Measurements from ENCODE around the gene SINHCAF.
"Not testable (repeated sequence)": the region's sequence is repeated elsewhere in the genome, so short reads cannot be mapped to it uniquely, and the experiment has no call there.

The SINHCAF gene

DNA sequence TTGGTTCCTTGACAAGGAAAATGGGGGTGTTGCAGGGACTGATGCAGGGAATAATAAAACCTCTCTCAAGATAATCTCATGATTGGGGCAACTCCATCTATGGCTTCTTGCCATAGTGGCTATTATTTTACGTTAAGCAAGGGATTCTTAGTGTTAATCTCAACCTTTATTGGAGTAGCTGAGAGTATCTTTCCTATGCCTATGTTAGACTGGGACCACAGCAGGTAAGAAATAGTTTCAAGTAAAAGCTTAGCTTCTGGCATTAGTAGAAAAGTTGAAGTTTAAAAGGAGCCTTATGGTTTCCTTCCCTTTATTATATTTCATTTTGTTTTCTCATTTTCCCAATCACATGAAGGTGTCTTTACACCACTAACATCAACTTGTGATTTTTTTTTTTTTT, 16.7 kb downstream of the SINHCAF start:
- DNase-seq (ENCODE audit: low read depth in 2 of 2): no peak

DNA sequence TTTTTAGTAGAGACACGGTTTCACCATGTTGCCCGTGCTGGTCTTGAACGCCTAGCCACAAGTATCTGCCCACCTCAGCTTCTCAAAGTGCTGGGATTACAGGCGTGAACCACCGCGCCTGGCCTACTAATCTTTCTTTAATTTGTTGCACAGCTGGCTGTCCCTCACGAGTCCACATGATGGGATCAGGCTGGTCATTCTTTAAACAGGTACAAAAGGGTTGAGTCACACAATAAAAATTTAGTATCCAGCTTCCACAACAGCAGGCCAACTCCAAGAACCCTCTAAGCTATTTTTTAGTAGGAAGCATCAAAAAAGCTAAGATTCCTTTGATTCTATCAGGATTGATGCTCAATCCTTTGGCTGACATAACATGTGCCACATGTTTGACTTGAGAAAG, 17.8 kb downstream of the SINHCAF start:
- no peak for DNase-seq (ENCODE audit: low read depth in 2 of 2)

DNA sequence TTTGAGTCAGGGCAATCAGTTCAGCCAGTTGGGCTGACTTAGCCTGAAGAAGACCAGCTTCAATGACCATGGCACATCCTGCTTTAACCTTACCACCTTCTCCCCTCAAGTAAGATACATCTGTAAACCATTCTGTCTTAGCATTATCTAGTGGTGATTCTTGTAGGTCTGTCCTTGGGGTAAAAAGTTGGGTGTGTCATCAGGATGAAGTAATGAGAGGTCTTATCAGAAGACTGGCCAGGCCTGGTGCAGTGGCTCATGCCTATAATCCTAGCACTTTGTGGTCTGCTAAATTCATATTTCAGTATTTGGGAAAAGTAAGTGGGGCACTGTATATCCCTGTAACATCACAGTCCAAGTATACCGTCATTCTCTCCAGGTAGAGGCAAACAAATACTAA, 19.1 kb downstream of the SINHCAF start:
- no peak for DNase-seq (ENCODE audit: low read depth in 2 of 2)

DNA sequence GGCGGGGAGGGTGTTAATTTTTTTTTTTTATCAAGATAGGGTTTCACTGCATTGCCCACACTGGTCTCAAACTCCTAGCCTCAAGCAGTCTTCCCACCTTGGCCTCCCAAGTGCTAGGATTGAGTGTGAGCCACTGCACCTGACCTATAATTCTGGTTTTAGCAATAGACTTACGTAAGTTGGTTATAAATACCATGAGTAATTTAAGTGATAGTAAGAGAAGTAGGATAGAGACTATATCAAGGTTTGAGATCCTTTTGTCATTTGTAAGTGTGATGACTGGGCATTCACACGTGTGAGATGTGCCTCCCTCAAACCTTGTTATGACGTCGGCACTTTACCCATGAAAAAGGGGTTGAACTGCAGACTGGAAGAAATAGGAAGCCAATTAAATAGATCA, 22.5 kb downstream of the SINHCAF start:
- DNase-seq (ENCODE audit: low read depth in 2 of 2): no peak

DNA sequence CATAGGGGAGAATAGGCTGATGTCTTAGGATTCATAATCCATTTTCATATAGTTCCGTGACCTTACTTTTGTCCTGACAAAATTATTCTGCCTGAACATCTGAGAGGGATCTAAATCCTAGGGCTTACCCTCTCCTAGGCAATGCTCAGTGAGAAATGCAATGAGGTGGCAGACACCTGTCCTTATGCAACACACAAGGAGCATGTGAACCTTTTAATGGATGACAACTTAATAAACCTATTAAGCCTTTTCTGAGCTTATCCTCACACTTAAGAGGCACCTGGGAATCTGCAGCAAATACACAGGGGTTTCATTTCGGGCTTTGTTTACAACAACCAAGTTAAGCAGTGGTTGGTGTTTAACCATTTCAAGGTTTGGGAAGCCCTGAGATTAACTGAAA, 24.6 kb downstream of the SINHCAF start:
- DNase-seq (ENCODE audit: low read depth in 2 of 2): no peak

DNA sequence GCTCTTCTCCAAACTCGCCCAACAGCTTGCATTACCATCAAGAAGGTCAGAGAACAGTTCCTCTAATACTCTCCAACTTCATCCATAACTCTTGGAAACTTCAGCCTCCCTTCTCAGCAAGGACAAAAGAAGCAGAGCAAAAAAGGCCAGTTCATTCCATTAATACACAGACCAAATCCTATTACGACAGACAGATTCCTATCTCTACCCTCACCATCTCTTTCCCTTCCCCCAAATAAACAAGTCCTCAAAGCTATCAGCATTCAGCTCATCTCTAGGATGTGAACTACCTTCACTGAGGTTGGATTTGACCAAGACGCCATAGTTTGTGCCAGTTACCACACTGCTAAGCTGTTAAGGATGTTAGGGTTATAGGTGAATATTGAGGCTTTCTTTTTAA, 25.2 kb downstream of the SINHCAF start:
- DNase-seq (ENCODE audit: low read depth in 2 of 2): no peak

DNA sequence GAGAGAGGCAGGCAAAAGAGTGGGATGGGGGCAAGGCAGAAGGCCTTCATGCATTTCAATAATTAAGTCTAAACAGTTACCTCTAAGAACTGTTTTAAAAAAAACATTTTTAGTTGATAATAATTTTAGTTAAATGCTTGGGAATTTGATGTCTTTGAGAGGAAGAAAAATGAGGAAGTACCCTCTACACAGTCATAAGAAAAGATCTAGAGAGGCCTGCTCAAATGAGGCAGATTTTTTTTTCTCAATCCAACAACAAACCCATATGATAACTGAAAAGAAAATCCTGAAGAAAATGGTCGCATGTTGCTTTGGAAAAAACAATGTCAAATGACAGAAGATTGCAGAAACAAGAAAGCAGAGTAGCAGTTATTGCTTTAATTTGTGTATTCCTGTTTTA, 25.6 kb downstream of the SINHCAF start:
- DNase-seq (ENCODE audit: low read depth in 2 of 2): no peak

DNA sequence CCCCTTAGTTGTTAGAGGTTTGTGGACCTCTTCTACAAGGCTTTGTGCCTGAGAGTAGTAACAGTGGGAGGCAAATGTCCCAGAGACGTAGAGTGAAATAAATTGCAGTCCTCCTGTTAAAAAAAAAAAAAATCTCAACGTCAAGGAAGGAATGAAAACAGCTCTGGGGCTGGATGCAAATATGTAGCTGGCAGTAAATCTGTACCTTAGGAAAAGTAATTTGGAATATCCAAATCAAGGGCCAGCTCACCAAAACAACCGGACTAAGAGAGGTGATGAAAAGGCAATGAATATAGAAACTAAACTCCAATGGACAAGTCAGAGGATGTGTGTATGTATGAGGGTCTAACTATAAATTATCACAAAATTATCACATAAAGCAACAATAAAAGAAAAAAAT, 27.0 kb downstream of the SINHCAF start:
- DNase-seq (ENCODE audit: low read depth in 2 of 2): no peak

DNA sequence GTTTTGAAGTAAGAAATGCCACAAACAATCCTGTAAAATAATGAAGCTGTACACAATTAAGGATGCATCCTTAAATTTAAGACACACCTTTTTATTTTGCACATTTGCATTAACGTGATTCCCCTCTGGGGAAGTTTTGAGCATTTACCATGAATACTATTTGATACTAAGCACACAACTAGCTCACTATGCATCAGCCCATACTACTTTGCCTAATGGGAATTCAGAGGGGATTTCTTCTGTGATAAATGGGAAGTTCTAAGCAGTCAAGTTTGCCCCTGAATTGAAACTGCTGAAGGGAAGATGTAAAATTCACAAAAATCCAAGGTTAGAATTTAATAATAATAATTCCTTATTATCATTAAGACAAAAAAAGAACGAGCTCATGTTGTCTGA, 27.4 kb downstream of the SINHCAF start:
- no peak for DNase-seq (ENCODE audit: low read depth in 2 of 2)

DNA sequence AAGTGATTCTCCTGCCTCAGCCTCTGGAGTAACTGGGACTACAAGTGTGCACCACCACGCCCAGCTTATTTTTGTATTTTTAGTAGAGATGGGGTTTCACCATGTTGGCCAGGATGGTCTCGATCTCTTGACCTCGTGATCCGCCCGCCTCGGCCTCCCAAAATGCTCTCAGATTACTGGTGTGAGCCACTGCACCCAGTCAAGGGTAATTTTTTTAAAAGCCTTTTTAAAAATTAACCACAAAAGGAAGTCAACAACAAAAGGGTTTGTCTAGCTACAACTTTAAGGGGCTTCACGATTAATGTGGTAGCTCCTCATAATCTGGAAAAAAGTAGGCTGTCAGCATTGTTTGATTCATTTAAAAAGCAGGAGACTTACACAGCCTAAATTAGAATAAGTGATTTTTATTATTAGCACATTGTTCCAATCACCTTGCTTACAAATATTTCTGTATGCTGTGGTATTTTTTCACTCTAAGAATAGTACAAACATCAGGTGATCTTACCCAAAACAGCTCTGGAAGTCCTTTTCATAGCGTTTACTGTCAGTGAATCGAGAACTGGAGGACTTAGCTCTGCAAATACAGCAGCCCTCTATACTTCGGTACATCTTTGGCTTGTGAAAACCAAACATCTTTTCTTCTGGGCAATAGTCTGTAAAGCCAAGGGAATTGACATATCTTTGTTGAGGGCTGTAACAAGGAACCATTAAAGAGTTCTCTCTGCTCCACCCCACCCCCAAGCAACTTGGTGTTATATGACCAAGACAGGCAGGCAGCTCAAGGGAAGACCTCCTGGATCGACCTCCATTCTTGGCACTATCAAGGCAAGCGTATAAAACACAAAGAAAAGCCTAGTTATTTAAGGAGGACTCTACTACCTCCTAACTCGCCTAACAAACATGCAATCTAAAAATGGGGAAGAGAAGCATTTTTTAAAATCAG, 28.1 kb downstream of the SINHCAF start:
- no peak for DNase-seq (ENCODE audit: low read depth in 2 of 2)

DNA sequence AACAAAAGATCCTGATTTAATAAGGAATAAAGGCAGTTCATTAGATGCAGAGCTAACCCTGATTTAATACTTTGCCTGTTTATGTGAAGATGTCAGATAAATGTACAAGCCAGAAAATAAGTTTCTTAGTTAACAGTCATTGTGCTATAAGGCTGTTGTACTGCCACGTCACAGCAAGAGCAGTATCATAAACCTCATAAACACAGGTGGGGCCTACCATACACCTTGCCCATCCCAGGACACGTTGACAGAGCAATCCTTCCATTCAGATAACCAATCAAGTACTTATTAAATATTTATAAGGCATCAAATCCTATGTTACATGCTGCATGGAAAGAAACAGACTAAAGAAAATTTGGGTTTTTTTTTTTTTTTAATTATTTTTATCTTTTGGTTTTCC, 36.5 kb downstream of the SINHCAF start:
- DNase-seq (ENCODE audit: low read depth in 2 of 2): no peak

DNA sequence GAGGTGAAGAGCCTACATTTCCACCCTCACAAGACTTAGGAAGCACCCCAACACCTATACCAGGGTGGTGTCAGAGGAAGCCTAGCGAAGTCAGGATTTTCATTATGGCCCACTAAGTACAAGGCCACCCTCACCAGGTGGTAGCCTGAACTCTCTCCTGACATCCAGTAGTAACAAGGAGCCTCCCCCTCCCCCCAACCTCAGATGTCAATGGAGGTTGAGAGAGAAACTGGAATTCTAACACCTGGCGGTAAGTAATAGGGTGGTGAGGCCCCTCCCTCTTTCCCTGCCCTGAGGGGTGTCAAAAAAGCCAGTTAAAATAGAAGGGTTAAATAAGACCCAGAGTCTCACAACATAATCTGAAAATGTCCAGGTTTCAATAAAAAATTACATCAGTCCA, 37.6 kb downstream of the SINHCAF start:
- DNase-seq (ENCODE audit: low read depth in 2 of 2): no peak

DNA sequence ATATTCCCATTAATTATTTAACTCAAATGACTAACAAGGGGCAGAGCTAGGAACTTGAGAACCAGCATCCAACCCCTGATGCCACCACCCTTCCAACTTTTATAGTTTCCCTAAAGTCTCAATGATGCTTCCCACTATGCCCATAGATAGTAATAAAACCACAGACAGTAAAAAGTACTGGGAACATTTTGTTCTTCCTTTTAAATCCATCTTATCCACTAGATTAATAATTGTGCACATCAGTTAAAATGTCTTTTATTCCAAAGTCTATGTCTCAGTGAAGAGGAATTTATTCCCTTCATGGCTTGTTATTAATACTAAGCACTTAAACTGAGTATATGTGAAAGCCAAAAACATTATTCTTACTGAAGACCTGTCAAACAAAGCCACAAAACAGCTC, 45.8 kb downstream of the SINHCAF start:
- DNase-seq (ENCODE audit: low read depth in 2 of 2): no peak

DNA sequence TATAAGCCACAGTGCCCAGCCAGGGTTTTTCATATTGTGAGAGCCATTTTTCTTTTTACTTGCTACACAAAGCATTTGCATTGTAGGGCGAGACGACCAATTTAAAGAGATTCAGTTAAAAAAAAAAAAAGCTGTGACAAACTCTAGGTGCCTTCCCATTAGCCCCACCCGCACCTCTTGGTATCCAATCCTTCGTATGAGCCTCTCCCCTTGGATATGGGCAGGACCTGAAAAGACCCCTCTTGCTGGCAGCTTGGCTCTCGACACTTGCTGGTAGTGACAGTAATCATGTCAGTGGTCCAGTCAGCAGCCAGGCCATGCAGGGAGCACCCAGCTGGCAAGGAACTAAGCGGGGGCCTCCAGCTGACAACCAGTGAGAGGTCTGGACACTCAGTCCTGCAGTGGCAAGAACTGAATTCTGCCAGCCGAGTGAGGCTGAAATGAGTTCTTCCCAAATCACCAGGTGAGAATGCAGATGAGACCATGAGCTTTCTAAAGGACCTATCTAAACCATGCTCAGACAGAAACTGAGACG, 46.5 kb downstream of the SINHCAF start:
- DNase-seq (ENCODE audit: low read depth in 2 of 2): no peak

DNA sequence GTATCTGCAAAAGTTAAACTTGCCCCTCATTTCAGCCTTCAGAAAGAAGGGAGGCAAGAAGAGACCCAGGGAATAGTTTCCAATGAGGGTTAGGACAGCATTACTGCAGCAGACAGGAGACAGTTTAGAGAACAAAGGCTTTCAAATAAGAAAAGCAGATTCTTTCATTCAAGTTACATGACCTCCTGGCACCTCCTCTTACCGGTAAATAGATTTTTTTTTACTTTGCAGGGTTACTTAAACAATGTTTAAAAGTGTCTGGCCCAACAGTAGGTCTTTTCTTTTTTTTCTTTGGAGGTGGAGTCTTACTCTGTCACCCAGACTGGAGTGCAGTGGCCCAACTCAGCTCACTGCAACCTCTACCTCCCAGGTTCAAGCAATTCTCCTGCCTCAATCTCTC, 47.1 kb downstream of the SINHCAF start:
- no peak for DNase-seq (ENCODE audit: low read depth in 2 of 2)

DNA sequence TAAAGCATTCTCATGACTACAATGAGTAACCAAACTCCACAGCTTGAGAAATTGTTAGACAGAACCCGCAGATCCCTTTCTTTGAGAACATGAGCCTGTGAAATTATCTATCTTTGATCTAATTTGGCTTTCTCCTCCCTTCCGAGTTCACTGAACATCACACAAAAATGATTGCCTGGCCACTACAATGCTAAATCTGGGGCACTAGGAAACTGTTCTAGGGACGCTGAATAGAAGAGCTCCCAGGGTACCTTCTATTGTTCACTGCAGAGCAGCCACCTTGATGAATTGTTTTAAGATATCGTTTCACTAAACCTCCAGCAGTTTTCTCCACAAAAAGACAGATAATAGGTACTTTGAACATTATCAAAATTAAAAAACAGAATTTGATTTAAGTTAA, 47.5 kb downstream of the SINHCAF start:
- no peak for DNase-seq (ENCODE audit: low read depth in 2 of 2)

DNA sequence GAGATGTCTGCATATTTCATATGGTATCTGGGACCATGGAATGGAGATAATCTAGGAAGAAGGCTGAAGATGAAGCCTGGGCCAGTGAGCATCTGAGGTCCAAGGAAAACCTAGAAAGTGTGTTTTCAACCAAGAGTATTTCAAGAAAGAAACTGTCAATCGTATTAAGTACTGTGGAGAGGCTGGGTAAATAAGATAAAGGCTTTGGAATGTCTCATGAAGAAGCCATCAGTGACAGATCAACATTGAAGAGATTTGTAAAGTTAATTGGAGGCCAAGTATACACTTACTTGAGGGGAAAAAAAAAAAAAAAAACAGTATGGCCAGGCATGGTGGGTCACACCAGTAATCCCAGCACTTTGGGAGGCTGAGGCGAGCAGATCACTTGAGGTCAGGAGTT, 48.9 kb downstream of the SINHCAF start:
- DNase-seq (ENCODE audit: low read depth in 2 of 2): no peak

DNA sequence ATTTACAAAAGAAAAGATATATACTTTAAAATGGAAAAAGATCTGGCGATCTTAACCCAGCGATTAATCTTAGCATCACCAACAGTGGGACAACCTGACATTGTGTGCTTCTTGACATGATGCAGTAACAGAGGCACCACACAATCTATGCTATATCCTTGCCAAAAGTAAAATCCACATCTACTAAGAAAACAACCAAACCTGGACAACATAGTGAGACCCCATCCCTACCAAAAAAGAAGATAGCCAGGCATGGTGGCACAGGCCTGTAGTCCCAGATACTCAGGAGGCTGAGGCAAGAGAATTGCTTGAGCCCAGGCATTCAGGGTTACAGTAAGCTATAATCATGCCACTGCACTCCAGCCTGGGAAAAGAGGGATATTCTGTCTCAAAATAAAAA, 50.5 kb downstream of the SINHCAF start:
- no peak for DNase-seq (ENCODE audit: low read depth in 2 of 2)

DNA sequence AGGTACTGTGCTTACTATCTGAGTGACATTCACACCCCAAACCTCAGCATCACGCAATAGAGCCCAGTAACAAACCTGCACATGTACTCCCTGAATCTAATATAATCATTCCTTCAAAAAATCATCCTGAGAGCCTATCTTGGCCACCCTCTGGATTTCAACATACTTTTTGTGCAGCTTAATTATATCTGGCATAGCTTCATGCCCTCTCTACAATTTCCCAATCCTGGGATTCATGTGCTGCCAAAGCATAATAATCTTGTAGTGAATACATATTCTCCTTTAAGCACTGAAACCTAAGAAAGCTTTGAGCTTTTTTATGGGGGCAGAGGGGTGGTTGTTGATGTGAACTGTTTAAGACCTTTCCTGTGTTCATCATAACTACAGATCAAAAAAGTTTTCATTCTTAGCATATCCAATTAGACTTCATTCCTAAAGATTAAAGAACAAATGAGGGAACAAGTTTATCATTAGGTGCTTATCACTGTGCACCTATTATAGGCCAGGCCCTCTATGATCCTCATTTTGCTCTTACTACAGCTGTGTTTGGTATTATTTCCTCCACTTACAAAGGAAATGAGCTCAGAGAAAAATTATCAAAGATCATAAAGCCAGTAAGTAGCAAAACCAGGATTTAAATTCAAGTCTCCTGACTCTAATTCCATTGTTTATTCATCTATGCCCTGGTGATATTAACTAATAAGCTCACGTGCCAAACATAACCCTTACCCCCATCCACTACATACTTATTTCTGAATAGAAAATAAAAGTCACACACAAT, 51.2 kb downstream of the SINHCAF start:
- DNase-seq (ENCODE audit: low read depth in 2 of 2): no peak

DNA sequence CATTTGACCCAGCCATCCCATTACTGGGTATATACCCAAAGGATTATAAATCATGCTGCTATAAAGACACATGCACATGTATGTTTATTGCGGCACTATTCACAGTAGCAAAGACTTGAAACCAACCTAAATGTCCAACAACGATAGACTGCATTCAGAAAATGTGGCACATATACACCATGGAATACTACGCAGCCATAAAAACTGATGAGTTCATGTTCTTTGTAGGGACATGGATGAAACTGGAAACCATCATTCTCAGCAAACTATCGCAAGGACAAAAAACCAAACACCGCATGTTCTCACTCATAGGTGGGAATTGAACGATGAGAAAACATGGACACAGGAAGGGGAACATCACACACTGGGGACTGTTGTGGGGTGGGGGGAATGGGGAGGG, 52.2 kb downstream of the SINHCAF start:
- DNase-seq (ENCODE audit: low read depth in 2 of 2): not testable (repeated sequence)

DNA sequence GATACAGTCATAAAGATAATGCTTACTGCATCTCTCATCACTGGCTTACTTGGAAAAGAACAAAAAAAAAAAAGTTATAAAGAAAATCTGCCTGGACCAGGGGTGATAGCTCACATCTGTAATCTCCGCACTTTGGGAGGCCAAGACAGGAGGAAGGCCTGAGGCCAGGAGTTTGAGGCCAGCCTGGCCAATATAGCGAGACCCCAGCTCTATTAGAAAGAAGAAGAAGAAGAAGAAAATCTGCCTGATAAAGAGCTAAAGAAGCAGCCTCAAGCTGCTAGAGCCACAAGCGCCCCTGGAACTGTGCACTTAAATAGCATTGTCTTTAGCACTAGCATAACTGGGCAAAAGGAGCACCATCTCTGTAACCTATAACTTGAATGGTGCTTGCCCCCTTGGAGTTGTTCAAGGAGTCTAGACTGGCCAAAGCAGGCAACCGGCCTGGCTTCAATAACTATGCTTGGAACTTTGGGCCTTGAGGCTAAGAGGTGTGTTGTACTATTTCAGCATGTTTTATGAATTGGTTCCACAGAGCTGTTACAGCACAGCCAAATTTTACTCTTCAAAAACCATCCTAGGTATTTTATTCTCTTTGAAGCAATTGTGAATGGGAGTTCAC, 53.2 kb downstream of the SINHCAF start:
- no peak for DNase-seq (ENCODE audit: low read depth in 2 of 2)

DNA sequence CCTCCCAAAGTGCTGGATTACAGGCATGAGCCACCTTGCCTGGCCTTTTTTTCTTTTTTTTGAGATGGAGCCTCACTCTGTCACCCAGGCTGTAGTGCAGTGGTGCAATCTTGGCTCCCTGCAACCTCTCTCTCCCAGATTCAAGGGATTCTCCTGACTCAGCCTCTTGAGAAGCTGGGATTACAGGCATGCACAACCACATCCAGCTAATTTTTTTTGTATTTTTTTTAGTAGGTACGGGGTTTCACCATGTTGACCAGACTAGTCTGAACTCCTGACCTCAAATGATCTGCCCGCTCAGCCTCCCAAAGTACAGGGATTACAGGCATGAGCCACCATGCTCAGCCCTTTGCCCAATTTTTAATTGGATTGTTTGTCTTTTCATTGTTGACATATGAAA, 58.0 kb downstream of the SINHCAF start:
- no peak for DNase-seq (ENCODE audit: low read depth in 2 of 2)

Data from fibroblast of skin of left quadriceps (primary cell).